GM12878 (cell line): Measurements from ENCODE around the gene FUT3. TPM values are rescaled to one million over a fixed set of nuclear protein-coding genes. Genes with fewer than 3 reads are reported as not detected.

Experiments used
- ATAC-seq: fragments of 200-7000 bp; cut with Tn5 transposase; 3 replicates; pipeline ENCODE4 v1.9.1; 2020; ENCODE audit warnings: mild to moderate bottlenecking, moderate library complexity
- BruUV-seq: library from RNA; stranded (reverse); fragments of 400-500 nt; replicated peaks from 2 replicates; lab custom pipeline; 2021; lab: Mats Ljungman, UMichigan
- CTCF ChIA-PET: fragments of 300-600 bp; sonication (Branson Sonifier 250); formaldehyde crosslinking; extraction: SDS; loops from one replicate; lab custom pipeline; 2021; ENCODE audit warnings: inconsistent platforms; lab: Yijun Ruan, JAX
- POLR2A ChIA-PET: fragments of 350-600 bp; formaldehyde crosslinking; extraction: SDS; loops from one replicate; lab custom pipeline; 2021; ENCODE audit warnings: inconsistent platforms; lab: Charles Lee
- RAD21 ChIA-PET: fragments of 300-600 bp; sonication (Branson Sonifier 250); formaldehyde crosslinking; loops from one replicate; lab custom pipeline; 2023; ENCODE audit warnings: antibody characterized with exemption; ENCODE audit not compliant: unreplicated experiment; lab: Charles Lee
- SMC1A ChIA-PET: fragments of 300-600 bp; sonication (Branson Sonifier 250); formaldehyde crosslinking; loops from one replicate; lab custom pipeline; 2023; ENCODE audit not compliant: unreplicated experiment, uncharacterized antibody; lab: Charles Lee
- DNase-seq: peaks from one replicate; pipeline ENCODE4 v3.0.0-alpha.2; 2011; ENCODE audit warnings: low read depth, low spot score
- FAIRE-seq: peaks from 3 replicates; lab custom pipeline; 2011; peaks lifted over from hg19 to GRCh38; lab: Jason Lieb, UNC
- H2AFZ ChIP-seq: 2 replicates; pipeline ENCODE4 v1.6.0; 2011; ENCODE audit warnings: low read depth, low read length, control low read depth; ENCODE audit not compliant: control insufficient read depth
- H3K27ac ChIP-seq: 2 replicates; pipeline ENCODE4 v1.5.1; 2011; ENCODE audit warnings: control low read depth; ENCODE audit not compliant: control insufficient read depth, insufficient read depth
- H3K27me3 ChIP-seq, 2 experiments: replicated peaks in 1 of 2; 2 replicates each; pipeline versions ENCODE4 v1.6.0 to v1.6.1; 2011; ENCODE audit warnings: low read length in 1 of 2; ENCODE audit not compliant: control insufficient read depth in 2 of 2, insufficient read depth in 2 of 2
- H3K36me3 ChIP-seq, 2 experiments: 2 replicates each; pipeline ENCODE4 v1.5.1; 2011; ENCODE audit warnings: low read length in 1 of 2; ENCODE audit not compliant: control insufficient read depth in 2 of 2, insufficient read depth in 2 of 2
- H3K4me1 ChIP-seq: 2 replicates; pipeline ENCODE4 v1.6.1; 2011; ENCODE audit warnings: mild to moderate bottlenecking, low read length, moderate library complexity, mixed read lengths; ENCODE audit not compliant: control insufficient read depth, insufficient read depth
- H3K4me2 ChIP-seq: 2 replicates; pipeline ENCODE4 v1.6.0; 2011; ENCODE audit warnings: control low read depth; ENCODE audit not compliant: control insufficient read depth, insufficient read depth
- H3K4me3 ChIP-seq: fragments of 200-600 bp; sonication (generic); 2 replicates; pipeline ENCODE4 v1.5.1; 2016
- H3K79me2 ChIP-seq: 2 replicates; pipeline ENCODE4 v1.6.0; 2011; ENCODE audit warnings: low read length; ENCODE audit not compliant: control insufficient read depth, insufficient read depth
- H3K9ac ChIP-seq: 2 replicates; pipeline ENCODE4 v1.8.0; 2011; ENCODE audit warnings: low read length, control low read depth, mixed read lengths; ENCODE audit not compliant: control insufficient read depth, insufficient read depth
- H3K9me3 ChIP-seq: replicated peaks from 3 replicates; pipeline ENCODE4 v1.5.1; 2011; ENCODE audit warnings: mild to moderate bottlenecking, low read length; ENCODE audit not compliant: control insufficient read depth, insufficient read depth
- H4K20me1 ChIP-seq: 2 replicates; pipeline ENCODE4 v1.6.0; 2011; ENCODE audit not compliant: control insufficient read depth, insufficient read depth
- CBFB ChIP-seq: IDR thresholded peaks from 2 replicates; pipeline ENCODE4 v1.6.1; 2016; ENCODE audit warnings: antibody characterized with exemption, low read depth
- CREB1 ChIP-seq: IDR thresholded peaks from 2 replicates; pipeline ENCODE4 v1.6.1; 2012; ENCODE audit warnings: low read depth, mild to moderate bottlenecking, inconsistent platforms
- EGR1 ChIP-seq, 2 experiments: IDR thresholded peaks; 1 replicate in 1 of 2; 2 replicates in 1 of 2; pipeline ENCODE4 v1.6.1; 2011 to 2012; ENCODE audit warnings: low read depth in 2 of 2, low read length in 2 of 2, borderline replicate concordance in 1 of 2, mild to moderate bottlenecking in 1 of 2, moderate library complexity in 1 of 2
- NFIC ChIP-seq: IDR thresholded peaks from 2 replicates; pipeline ENCODE4 v1.6.1; 2012; ENCODE audit warnings: low read depth, mild to moderate bottlenecking, inconsistent platforms, low read length, moderate library complexity
- NFYA ChIP-seq: IDR thresholded peaks from 2 replicates; pipeline ENCODE4 v1.6.1; 2011; ENCODE audit warnings: low read depth, mild to moderate bottlenecking, low read length, improper control_type of control experiment, borderline replicate concordance
- POLR2AphosphoS5 ChIP-seq: IDR thresholded peaks from 2 replicates; pipeline ENCODE4 v1.6.1; 2011; ENCODE audit warnings: mild to moderate bottlenecking, low read length, inconsistent platforms
- SIN3A ChIP-seq: IDR thresholded peaks from 2 replicates; pipeline ENCODE4 v1.6.1; 2012; ENCODE audit warnings: low read depth, low read length, improper control_type of control experiment
- SUZ12 ChIP-seq: fragments of 200-600 bp; sonication (generic); IDR thresholded peaks from one replicate; pipeline ENCODE4 v1.6.1; 2018; ENCODE audit warnings: antibody characterized with exemption, mild to moderate bottlenecking; ENCODE audit not compliant: unreplicated experiment
- TCF3 ChIP-seq: IDR thresholded peaks from 2 replicates; pipeline ENCODE4 v1.6.1; 2012; ENCODE audit warnings: low read depth, mild to moderate bottlenecking, low read length, borderline replicate concordance; ENCODE audit not compliant: insufficient read depth
- WRNIP1 ChIP-seq: IDR thresholded peaks from 2 replicates; pipeline ENCODE4 v1.6.1; 2011; ENCODE audit warnings: low read depth, low read length, improper control_type of control experiment, borderline replicate concordance
- WGBS: methylation state at CpG from one replicate; pipeline ENCODE4 v1.1.6; 2016; ENCODE audit warnings: low lambda C conversion rate; ENCODE audit not compliant: insufficient replicate concordance, insufficient coverage; ENCODE audit errors: missing lambda C conversion rate; 5-methylcytosine and 5-hydroxymethylcytosine counted together
- in situ Hi-C: fragments of 300-500 bp; cut with MboI; formaldehyde crosslinking; loops from 9 replicates; pipeline ENCODE4 v1.14.3; 2018; ENCODE audit warnings: mixed read lengths
- intact Hi-C: fragments of 100-400 bp; cut with micrococcal nuclease; formaldehyde crosslinking; loops from one replicate; pipeline ENCODE4 v1.14.2; 2022; ENCODE audit not compliant: unreplicated experiment
- polyA plus RNA-seq, 11 experiments: library from polyadenylated mRNA; depleted of rRNA in 4 of 11; unstranded in 6 of 11; stranded (reverse) in 5 of 11; fragments of >200 nt; fragmentation: Nextera tagmentation in 4 of 11; fragmentation: Illumina TruSeq in 1 of 11; extraction: Ambion mirVana in 4 of 11; extraction: Trizol in 1 of 11; gene quantifications; 1 replicate in 1 of 11; 2 replicates in 10 of 11; pipeline versions ENCODE4 v1.2.1 to v1.2.3, GENCODE V29; 2011 to 2016; ENCODE audit warnings: inconsistent platforms in 2 of 11, missing spikeins in 2 of 11, low read depth in 1 of 11
- total RNA-seq, 4 experiments: library from RNA; depleted of rRNA in 3 of 4; stranded (reverse); fragments of >200 nt in 3 of 4; fragmentation: Illumina TruSeq in 1 of 4; extraction: Trizol in 1 of 4; gene quantifications; 2 replicates each; pipeline versions ENCODE4 v1.2.1 to v1.2.3, GENCODE V29; 2013 to 2021
- TF ChIP-seq, protein P1 (sequence below): fragments of 450-650 bp; formaldehyde crosslinking; IDR thresholded peaks from 2 replicates; pipeline ENCODE4 v1.4.0; 2020; ENCODE audit warnings: mild to moderate bottlenecking, moderate library complexity
- TF ChIP-seq, protein P2 (sequence below): fragments of 450-650 bp; formaldehyde crosslinking; IDR thresholded peaks from 2 replicates; pipeline ENCODE4 v1.5.0; 2022; ENCODE audit warnings: mild to moderate bottlenecking, missing genetic modification characterization
- TF ChIP-seq, protein P3 (sequence below): IDR thresholded peaks from 2 replicates; pipeline ENCODE4 v1.6.1; 2012; ENCODE audit warnings: mild to moderate bottlenecking, low read depth, low read length

The FUT3 gene
- total and polyA plus RNA-seq, 10 of the 15 experiments (the other 5 are each of a cell fraction or from before 2014, with no cell fraction given): 0.04 to 0.31 (median 0.07) TPM; not detected in 7

DNA sequence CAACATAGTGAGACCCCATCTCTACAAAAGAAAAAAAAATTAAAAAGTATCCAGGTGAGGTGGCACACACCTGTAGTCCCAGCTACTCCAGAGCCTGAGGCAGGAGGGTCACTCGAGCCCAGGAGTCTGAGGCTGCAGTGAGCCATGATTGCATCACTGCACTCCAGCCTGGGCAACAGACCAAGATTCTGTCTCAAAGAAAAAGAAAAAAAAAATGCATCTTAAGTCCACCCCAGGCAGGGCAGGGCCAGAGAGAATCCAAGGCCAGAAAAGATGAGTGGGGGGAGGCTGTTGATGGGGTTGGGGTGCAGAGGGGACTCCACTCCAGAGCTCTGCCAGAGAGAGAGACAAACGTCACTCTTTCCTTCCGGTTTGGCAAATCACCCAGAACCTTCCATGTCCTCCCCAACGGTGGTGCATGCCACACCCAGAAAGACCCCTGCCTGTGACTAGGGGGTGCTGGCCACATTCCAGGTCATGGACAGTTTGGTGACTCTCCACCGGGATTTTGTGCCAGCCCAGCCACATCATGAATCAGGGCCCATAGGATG is 431 bp downstream of the FUT3 start (continued):
- TF ChIP-seq, protein P1, sequence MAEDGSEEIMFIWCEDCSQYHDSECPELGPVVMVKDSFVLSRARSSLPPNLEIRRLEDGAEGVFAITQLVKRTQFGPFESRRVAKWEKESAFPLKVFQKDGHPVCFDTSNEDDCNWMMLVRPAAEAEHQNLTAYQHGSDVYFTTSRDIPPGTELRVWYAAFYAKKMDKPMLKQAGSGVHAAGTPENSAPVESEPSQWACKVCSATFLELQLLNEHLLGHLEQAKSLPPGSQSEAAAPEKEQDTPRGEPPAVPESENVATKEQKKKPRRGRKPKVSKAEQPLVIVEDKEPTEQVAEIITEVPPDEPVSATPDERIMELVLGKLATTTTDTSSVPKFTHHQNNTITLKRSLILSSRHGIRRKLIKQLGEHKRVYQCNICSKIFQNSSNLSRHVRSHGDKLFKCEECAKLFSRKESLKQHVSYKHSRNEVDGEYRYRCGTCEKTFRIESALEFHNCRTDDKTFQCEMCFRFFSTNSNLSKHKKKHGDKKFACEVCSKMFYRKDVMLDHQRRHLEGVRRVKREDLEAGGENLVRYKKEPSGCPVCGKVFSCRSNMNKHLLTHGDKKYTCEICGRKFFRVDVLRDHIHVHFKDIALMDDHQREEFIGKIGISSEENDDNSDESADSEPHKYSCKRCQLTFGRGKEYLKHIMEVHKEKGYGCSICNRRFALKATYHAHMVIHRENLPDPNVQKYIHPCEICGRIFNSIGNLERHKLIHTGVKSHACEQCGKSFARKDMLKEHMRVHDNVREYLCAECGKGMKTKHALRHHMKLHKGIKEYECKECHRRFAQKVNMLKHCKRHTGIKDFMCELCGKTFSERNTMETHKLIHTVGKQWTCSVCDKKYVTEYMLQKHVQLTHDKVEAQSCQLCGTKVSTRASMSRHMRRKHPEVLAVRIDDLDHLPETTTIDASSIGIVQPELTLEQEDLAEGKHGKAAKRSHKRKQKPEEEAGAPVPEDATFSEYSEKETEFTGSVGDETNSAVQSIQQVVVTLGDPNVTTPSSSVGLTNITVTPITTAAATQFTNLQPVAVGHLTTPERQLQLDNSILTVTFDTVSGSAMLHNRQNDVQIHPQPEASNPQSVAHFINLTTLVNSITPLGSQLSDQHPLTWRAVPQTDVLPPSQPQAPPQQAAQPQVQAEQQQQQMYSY: no peak
- TF ChIP-seq NFYA: no peak
- TF ChIP-seq POLR2AphosphoS5: no peak
- TF ChIP-seq SIN3A: no peak
- no peak for TF ChIP-seq NFIC
- TF ChIP-seq CREB1: no peak
- TF ChIP-seq TCF3: no peak

DNA sequence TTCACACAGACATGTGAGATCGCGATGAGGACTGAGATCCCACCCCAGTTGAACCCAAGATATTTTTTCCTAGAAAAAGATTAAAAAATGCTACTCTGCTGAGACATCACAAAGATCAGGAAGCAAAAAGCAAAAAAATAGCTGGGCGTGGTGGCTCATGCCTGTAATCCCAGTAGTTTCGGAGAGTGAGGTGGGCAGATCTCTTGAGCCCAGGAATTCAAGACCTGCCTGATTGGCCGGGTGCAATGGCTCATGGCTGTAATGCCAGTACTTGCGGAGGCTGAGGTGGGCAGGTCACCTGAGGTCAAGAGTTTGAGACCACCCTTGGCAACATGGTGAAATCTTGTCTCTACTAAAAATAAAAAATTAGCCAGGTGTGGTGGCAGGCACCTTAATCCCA is 1.1 kb downstream of the FUT3 start:
- Histone ChIP-seq H3K9ac (no peak overlapping the region), H2AFZ (no peak overlapping the region), H4K20me1 (no peaks in the 10 kb centered on the region), H3K4me1 (no peaks in the 10 kb centered on the region), H3K27ac (no peak overlapping the region), H3K4me2 (no peak overlapping the region), H3K27me3 (no peaks in the 10 kb centered on the region; a peak in 1 of 4 replicates), H3K79me2 (no peaks in the 10 kb centered on the region), H3K4me3 (no peak overlapping the region), H3K36me3 (no peaks in the 10 kb centered on the region), H3K9me3 (no peaks in the 10 kb centered on the region)
- SMC1A ChIA-PET: no interaction called here
- DNase-seq (no peak), ATAC-seq (no peak), FAIRE-seq (no peak)
- CTCF ChIA-PET: no interaction called here
- in situ Hi-C loops (no loop called here), intact Hi-C loops (no loop called here)
- WGBS: 48% methylated on average over 6 of the region's 6 CpGs
- RAD21 ChIA-PET: no interaction called here
- no peak for TF ChIP-seq WRNIP1
- TF ChIP-seq, protein P2, sequence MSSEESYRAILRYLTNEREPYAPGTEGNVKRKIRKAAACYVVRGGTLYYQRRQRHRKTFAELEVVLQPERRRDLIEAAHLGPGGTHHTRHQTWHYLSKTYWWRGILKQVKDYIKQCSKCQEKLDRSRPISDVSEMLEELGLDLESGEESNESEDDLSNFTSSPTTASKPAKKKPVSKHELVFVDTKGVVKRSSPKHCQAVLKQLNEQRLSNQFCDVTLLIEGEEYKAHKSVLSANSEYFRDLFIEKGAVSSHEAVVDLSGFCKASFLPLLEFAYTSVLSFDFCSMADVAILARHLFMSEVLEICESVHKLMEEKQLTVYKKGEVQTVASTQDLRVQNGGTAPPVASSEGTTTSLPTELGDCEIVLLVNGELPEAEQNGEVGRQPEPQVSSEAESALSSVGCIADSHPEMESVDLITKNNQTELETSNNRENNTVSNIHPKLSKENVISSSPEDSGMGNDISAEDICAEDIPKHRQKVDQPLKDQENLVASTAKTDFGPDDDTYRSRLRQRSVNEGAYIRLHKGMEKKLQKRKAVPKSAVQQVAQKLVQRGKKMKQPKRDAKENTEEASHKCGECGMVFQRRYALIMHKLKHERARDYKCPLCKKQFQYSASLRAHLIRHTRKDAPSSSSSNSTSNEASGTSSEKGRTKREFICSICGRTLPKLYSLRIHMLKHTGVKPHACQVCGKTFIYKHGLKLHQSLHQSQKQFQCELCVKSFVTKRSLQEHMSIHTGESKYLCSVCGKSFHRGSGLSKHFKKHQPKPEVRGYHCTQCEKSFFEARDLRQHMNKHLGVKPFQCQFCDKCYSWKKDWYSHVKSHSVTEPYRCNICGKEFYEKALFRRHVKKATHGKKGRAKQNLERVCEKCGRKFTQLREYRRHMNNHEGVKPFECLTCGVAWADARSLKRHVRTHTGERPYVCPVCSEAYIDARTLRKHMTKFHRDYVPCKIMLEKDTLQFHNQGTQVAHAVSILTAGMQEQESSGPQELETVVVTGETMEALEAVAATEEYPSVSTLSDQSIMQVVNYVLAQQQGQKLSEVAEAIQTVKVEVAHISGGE: no peak
- no peak for TF ChIP-seq CBFB
- TF ChIP-seq, protein P3, sequence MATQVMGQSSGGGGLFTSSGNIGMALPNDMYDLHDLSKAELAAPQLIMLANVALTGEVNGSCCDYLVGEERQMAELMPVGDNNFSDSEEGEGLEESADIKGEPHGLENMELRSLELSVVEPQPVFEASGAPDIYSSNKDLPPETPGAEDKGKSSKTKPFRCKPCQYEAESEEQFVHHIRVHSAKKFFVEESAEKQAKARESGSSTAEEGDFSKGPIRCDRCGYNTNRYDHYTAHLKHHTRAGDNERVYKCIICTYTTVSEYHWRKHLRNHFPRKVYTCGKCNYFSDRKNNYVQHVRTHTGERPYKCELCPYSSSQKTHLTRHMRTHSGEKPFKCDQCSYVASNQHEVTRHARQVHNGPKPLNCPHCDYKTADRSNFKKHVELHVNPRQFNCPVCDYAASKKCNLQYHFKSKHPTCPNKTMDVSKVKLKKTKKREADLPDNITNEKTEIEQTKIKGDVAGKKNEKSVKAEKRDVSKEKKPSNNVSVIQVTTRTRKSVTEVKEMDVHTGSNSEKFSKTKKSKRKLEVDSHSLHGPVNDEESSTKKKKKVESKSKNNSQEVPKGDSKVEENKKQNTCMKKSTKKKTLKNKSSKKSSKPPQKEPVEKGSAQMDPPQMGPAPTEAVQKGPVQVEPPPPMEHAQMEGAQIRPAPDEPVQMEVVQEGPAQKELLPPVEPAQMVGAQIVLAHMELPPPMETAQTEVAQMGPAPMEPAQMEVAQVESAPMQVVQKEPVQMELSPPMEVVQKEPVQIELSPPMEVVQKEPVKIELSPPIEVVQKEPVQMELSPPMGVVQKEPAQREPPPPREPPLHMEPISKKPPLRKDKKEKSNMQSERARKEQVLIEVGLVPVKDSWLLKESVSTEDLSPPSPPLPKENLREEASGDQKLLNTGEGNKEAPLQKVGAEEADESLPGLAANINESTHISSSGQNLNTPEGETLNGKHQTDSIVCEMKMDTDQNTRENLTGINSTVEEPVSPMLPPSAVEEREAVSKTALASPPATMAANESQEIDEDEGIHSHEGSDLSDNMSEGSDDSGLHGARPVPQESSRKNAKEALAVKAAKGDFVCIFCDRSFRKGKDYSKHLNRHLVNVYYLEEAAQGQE: no peak
- no peak for TF ChIP-seq SUZ12
- TF ChIP-seq EGR1 (IDR thresholded peaks at IDR 0.05; ENCODE audit: borderline replicate concordance in 1 of 2, low read depth in 2 of 2, low read length in 2 of 2): no peak
- no TSS peak for BruUV-seq
- POLR2A ChIA-PET: no interaction called here
